ENCODE results near the gene SCCPDH.

The SCCPDH gene

GRCh38 chr1:246784621-246785493, 60.6 kb downstream of the SCCPDH start:
- DNase-seq, result no peak

GRCh38 chr1:246785494-246786111, 61.4 kb downstream of the SCCPDH start:
- no peak for DNase-seq

GRCh38 chr1:246786606-246787238, 62.5 kb downstream of the SCCPDH start:
- no peak for DNase-seq

- no peak for DNase-seq
These were observed 63.7 kb downstream of the SCCPDH start for GRCh38 chr1:246787781-246788513.

- DNase-seq, result peak; percentile 74
These were observed 64.7 kb downstream of the SCCPDH start for GRCh38 chr1:246788895-246789338.

GRCh38 chr1:246789454-246790339, 65.5 kb downstream of the SCCPDH start:
- peak; percentile 61 for DNase-seq

- no peak for DNase-seq
These were observed 66.2 kb downstream of the SCCPDH start for GRCh38 chr1:246790364-246790763.

- DNase-seq, result no peak
These were observed 66.6 kb downstream of the SCCPDH start for GRCh38 chr1:246790833-246791232.

- no peak for DNase-seq
These were observed 67.2 kb downstream of the SCCPDH start for GRCh38 chr1:246791303-246791918.

- no peak for DNase-seq
These were observed 68.4 kb downstream of the SCCPDH start for GRCh38 chr1:246792603-246793002.

- DNase-seq, result no peak
These were observed 69.2 kb downstream of the SCCPDH start for GRCh38 chr1:246793356-246793896.

- DNase-seq, result no peak
These were observed 70.0 kb downstream of the SCCPDH start for GRCh38 chr1:246794048-246794827.

- DNase-seq, result no peak
These were observed 70.8 kb downstream of the SCCPDH start for GRCh38 chr1:246794828-246795671.

GRCh38 chr1:246795906-246796694, 71.9 kb downstream of the SCCPDH start:
- DNase-seq, result no peak

GRCh38 chr1:246797157-246797556, 72.9 kb downstream of the SCCPDH start:
- no peak for DNase-seq

- no peak for DNase-seq
These were observed 73.4 kb downstream of the SCCPDH start for GRCh38 chr1:246797597-246797996.

GRCh38 chr1:246798107-246798506, 73.9 kb downstream of the SCCPDH start:
- no peak for DNase-seq

Measured in right kidney (tissue), 1 donor.